Esophagus squamous epithelium (tissue), 4 donors: ENCODE data around the gene CPXM2.

Source experiments
- POLR2A ChIP-seq, 4 donors: fragments of 450-650 bp; IDR thresholded peaks; one replicate each; pipeline ENCODE4 v1.6.1; 2017; ENCODE audit warnings: antibody characterized with exemption in 4 of 4, mild to moderate bottlenecking in 4 of 4, moderate library complexity in 3 of 4
- TF ChIP-seq, protein P1 (sequence below), 6 experiments: fragments of 450-650 bp in 4 of 6; fragments of 200-600 bp in 2 of 6; sonication (generic) in 2 of 6; IDR thresholded peaks; one replicate each; pipeline ENCODE4 v1.5.1; 2016 to 2019; ENCODE audit warnings: antibody characterized with exemption in 6 of 6, mild to moderate bottlenecking in 4 of 6, moderate library complexity in 4 of 6

DNA sequence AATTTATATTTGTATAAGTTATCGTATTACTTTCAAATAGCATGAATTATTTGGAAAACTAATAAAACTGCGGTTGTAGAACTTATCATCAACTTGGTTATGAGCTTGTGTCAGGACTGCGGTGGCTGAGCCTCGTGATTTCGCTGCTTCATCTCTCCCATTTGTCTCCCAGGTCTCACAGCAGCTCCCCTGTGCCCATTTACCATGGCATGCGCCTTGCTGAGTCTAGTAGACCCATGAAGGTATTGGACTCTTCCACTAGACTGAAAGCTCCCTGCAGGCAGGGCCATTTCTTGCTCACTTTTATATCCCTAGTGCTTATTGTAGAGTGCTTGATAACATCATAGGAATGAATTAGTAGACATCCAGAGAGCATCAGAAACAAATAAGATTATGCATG, 53.9 kb downstream of the CPXM2 start:
- TF ChIP-seq, protein P1, sequence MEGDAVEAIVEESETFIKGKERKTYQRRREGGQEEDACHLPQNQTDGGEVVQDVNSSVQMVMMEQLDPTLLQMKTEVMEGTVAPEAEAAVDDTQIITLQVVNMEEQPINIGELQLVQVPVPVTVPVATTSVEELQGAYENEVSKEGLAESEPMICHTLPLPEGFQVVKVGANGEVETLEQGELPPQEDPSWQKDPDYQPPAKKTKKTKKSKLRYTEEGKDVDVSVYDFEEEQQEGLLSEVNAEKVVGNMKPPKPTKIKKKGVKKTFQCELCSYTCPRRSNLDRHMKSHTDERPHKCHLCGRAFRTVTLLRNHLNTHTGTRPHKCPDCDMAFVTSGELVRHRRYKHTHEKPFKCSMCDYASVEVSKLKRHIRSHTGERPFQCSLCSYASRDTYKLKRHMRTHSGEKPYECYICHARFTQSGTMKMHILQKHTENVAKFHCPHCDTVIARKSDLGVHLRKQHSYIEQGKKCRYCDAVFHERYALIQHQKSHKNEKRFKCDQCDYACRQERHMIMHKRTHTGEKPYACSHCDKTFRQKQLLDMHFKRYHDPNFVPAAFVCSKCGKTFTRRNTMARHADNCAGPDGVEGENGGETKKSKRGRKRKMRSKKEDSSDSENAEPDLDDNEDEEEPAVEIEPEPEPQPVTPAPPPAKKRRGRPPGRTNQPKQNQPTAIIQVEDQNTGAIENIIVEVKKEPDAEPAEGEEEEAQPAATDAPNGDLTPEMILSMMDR (IDR thresholded peaks at IDR 0.05) = no peak
- no peak for TF ChIP-seq POLR2A (IDR thresholded peaks at IDR 0.05)
